ENCODE results near the gene PRKN.

The PRKN gene

GRCh38 chr6:162627362-162627761, 100.2 kb downstream of the PRKN start:
- TF ChIP-seq GABPA (IDR thresholded peaks at IDR 0.05; ENCODE audit: low read depth) (no peak), SPI1 (IDR thresholded peaks at IDR 0.05; ENCODE audit: borderline replicate concordance, low read depth) (no peak), POLR2AphosphoS5 (IDR thresholded peaks at IDR 0.05; ENCODE audit: low read depth) (no peak), REST (IDR thresholded peaks at IDR 0.05; ENCODE audit: insufficient replicate concordance, low read depth) (no peak), CTCF (IDR thresholded peaks at IDR 0.05; ENCODE audit: insufficient read depth, low read length) (no peak)
- H3K4me3 ChIP-seq (replicated peaks; ENCODE audit: insufficient read depth, low read length) = no peak overlapping the region
- no peak for DNase-seq (ENCODE audit: low read depth in 1 of 2, low spot score in 1 of 2)
- no peak overlapping the region for H3K27ac ChIP-seq (replicated peaks)
- no peaks in the 10 kb centered on the region for H3K27me3 ChIP-seq (ENCODE audit: insufficient read depth, poor library complexity, severe bottlenecking)

GRCh38 chr6:162626869-162627268, 100.7 kb downstream of the PRKN start:
- Histone ChIP-seq H3K27me3 (ENCODE audit: insufficient read depth, poor library complexity, severe bottlenecking) (no peaks in the 10 kb centered on the region), H3K27ac (replicated peaks) (no peak overlapping the region), H3K4me3 (replicated peaks; ENCODE audit: insufficient read depth, low read length) (no peak overlapping the region)
- no peak for TF ChIP-seq SPI1 (IDR thresholded peaks at IDR 0.05; ENCODE audit: borderline replicate concordance, low read depth)
- no peak for TF ChIP-seq POLR2AphosphoS5 (IDR thresholded peaks at IDR 0.05; ENCODE audit: low read depth)
- no peak for TF ChIP-seq CTCF (IDR thresholded peaks at IDR 0.05; ENCODE audit: insufficient read depth, low read length)
- TF ChIP-seq REST (IDR thresholded peaks at IDR 0.05; ENCODE audit: insufficient replicate concordance, low read depth) = no peak
- no peak for TF ChIP-seq GABPA (IDR thresholded peaks at IDR 0.05; ENCODE audit: low read depth)
- DNase-seq (ENCODE audit: low read depth in 1 of 2, low spot score in 1 of 2) = no peak

- Histone ChIP-seq H3K4me3 (replicated peaks; ENCODE audit: insufficient read depth, low read length) (no peak overlapping the region), H3K27me3 (ENCODE audit: insufficient read depth, poor library complexity, severe bottlenecking) (no peaks in the 10 kb centered on the region), H3K27ac (replicated peaks) (no peak overlapping the region)
- no peak for DNase-seq (ENCODE audit: low read depth in 1 of 2, low spot score in 1 of 2)
- TF ChIP-seq SPI1 (IDR thresholded peaks at IDR 0.05; ENCODE audit: borderline replicate concordance, low read depth) = no peak
- TF ChIP-seq GABPA (IDR thresholded peaks at IDR 0.05; ENCODE audit: low read depth) = no peak
- no peak for TF ChIP-seq REST (IDR thresholded peaks at IDR 0.05; ENCODE audit: insufficient replicate concordance, low read depth)
- TF ChIP-seq POLR2AphosphoS5 (IDR thresholded peaks at IDR 0.05; ENCODE audit: low read depth) = no peak
- no peak for TF ChIP-seq CTCF (IDR thresholded peaks at IDR 0.05; ENCODE audit: insufficient read depth, low read length)
Measured at GRCh38 chr6:162625846-162626540, 101.6 kb downstream of the PRKN start.
